Lower leg skin (tissue), 4 donors: ENCODE results near the gene DFFB. TPM values are rescaled to one million over a fixed set of nuclear protein-coding genes. Genes with fewer than 3 reads are reported as not detected.
A peak's percentile ranks its signal among the peaks of the same experiment; 100 is the strongest.
"Not testable (repeated sequence)": the region's sequence is repeated elsewhere in the genome, so short reads cannot be mapped to it uniquely, and the experiment has no call there.

Source experiments
- DNase-seq, 2 donors: peaks; one replicate each; pipeline ENCODE4 v3.0.0-alpha.2; 2019; ENCODE audit warnings: low spot score in 2 of 2
- H3K4me3 ChIP-seq: fragments of 200-600 bp; sonication (generic); 2 replicates; pipeline ENCODE4 v1.5.1; 2017; ENCODE audit warnings: mild to moderate bottlenecking, low read depth; ENCODE audit not compliant: poor library complexity, severe bottlenecking
- CTCF ChIP-seq, 3 donors: fragments of 450-650 bp; IDR thresholded peaks; one replicate each; pipeline ENCODE4 v1.5.1; 2016; ENCODE audit warnings: antibody characterized with exemption in 3 of 3, mild to moderate bottlenecking in 3 of 3, moderate library complexity in 2 of 3
- POLR2A ChIP-seq, 2 donors: fragments of 450-650 bp; IDR thresholded peaks; one replicate each; pipeline ENCODE4 v1.6.1; 2016 to 2017; ENCODE audit warnings: antibody characterized with exemption in 2 of 2, mild to moderate bottlenecking in 1 of 2, moderate library complexity in 1 of 2
- WGBS, 2 donors: methylation state at CpG; one replicate each; pipeline ENCODE4 v1.1.5; 2018; 5-methylcytosine and 5-hydroxymethylcytosine counted together
- intact Hi-C: fragments of 100-400 bp; cut with DNase I; formaldehyde crosslinking; loops from one replicate; pipeline ENCODE4 v1.15.0; 2023; ENCODE audit warnings: low total_unique reads
- total RNA-seq, 4 donors: library from RNA; depleted of rRNA; stranded (reverse); fragments of >200 nt; gene quantifications; one replicate each; pipeline ENCODE4 v1.1.0, GENCODE V29; 2016

The DFFB gene
- 10 to 100 TPM in 1 of 4 donors, 1 to 10 TPM in 3; 3.0 to 10.3 (median 6.8) TPM for total RNA-seq

DNA sequence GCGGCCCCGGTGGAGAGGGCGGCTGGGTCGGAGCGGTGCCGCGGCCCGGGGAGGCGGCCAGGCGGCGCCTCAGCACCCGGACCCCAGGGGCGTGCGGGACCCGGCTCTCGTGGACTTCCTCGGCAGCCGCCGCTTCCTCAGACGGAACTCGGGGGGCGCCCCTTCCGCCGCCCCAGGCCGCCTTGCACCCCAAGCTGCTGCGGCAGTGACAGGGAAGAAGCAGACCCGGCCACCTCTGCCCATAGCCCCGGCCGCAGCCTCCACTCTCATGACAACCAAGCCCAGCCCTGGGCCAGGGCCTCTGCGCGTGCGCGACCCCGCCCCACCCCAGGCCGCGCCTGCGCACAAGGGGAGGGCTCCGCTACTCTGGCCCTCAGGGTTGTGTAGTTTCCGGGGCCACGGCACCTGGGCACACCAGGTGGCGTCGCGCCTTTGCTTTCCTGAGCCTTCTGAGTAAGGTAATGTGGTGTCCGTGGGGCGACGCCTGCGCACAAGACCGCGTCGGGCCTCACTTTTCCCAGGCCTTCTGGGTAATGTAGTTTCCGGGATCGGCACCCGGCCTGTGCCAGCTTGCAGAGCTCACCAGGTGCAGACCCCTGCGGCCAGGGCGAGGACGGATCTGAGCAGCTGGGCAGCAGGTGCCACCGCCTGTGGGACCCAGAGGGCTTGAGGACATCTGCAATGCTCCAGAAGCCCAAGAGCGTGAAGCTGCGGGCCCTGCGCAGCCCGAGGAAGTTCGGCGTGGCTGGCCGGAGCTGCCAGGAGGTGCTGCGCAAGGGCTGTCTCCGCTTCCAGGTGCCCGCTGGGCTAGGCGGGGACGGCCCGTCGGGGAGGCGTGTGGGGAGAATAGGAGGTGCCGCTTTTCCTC is at the start of gene DFFB, which contains the start of gene CEP104:
Gene DFFB, plus strand, starts transcription at position 554 of the 868 bp plus-strand sequence. Its CDS starts 128 bp downstream, at position 682.
Gene CEP104, minus strand, starts transcription at position 289 of the 868 bp plus-strand sequence. CDS start 4,804 bp downstream, outside the sequence.
- DNase-seq, result peak; percentile 89 to 97
- intact Hi-C loops, result no loop called here

DNA sequence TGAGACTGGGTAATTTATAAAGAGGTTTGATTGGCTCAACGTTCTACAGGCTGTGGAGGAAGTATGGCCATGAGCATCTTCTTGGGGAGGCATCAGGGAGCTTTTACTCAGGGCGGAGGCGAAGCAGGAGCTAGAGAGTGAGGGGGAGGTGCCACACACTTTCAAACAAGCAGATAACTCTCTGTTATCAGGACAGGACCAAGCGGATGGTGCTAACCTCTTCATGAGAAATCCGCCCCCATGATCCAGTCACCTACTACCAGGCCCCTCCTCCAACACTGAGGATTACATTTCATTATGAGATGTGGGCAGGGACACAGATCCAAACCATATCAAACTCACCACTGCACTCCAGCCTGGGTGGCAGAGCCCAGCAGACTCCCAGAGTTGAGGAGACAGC is 49.5 kb upstream of the DFFB start:
- WGBS, 2 donors, result 71 to 84% methylated on average over 5 of the region's 5 CpGs
- intact Hi-C loops, result no loop called here
- no peak for TF ChIP-seq POLR2A (IDR thresholded peaks at IDR 0.05)
- no peak for TF ChIP-seq CTCF (IDR thresholded peaks at IDR 0.05)
- no peak overlapping the region for H3K4me3 ChIP-seq
- DNase-seq, result no peak

More for the DNA sequence above, at the start of gene DFFB, which contains the start of gene CEP104:
- WGBS, 2 donors, result 1 to 2% methylated on average over 35 to 49 of the region's 73 CpGs
- TF ChIP-seq POLR2A (IDR thresholded peaks at IDR 0.05) (no peak), CTCF (IDR thresholded peaks at IDR 0.05) (no peak)
- peak within 1 kb of the TSS; percentile 62 for H3K4me3 ChIP-seq

DNA sequence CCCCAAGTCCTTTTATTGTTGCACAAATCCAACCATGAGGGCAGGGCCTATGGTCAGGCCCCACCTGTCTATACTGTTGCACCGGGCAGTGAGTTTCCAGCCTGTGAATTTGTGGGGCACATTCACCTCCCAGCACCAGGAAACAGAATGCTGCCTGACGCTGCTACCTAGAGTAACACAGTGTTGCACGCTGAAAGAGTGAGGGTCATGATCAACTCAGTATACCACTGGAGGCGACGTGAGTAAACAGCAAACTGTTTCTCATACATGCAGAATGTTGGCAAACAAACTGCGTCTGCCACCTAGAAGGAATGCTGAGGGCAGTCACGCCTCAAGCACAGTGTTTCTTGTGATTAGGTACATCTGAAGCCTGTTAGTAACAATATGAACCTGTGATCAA is 47.6 kb upstream of the DFFB start:
- H3K4me3 ChIP-seq, result no peak overlapping the region
- DNase-seq, result no peak
- TF ChIP-seq CTCF (IDR thresholded peaks at IDR 0.05), result no peak
- no peak for TF ChIP-seq POLR2A (IDR thresholded peaks at IDR 0.05)
- 64 to 77% methylated on average over 7 of the region's 7 CpGs for WGBS, 2 donors
- intact Hi-C loops, result no loop called here

GRCh38 chr1:3810149-3810761 is 47.0 kb upstream of the DFFB start:
- intact Hi-C loops, DNase-seq, H3K4me3 ChIP-seq: not testable (repeated sequence)
- 72 to 86% methylated on average over 9 of the region's 9 CpGs for WGBS, 2 donors

GRCh38 chr1:3811595-3811911 is 45.7 kb upstream of the DFFB start:
- no peak for DNase-seq
- TF ChIP-seq POLR2A (IDR thresholded peaks at IDR 0.05), result no peak
- no peak for TF ChIP-seq CTCF (IDR thresholded peaks at IDR 0.05)
- no peak overlapping the region for H3K4me3 ChIP-seq
- intact Hi-C loops, result no loop called here
- 37 to 65% methylated on average over 2 of the region's 2 CpGs for WGBS, 2 donors

DNA sequence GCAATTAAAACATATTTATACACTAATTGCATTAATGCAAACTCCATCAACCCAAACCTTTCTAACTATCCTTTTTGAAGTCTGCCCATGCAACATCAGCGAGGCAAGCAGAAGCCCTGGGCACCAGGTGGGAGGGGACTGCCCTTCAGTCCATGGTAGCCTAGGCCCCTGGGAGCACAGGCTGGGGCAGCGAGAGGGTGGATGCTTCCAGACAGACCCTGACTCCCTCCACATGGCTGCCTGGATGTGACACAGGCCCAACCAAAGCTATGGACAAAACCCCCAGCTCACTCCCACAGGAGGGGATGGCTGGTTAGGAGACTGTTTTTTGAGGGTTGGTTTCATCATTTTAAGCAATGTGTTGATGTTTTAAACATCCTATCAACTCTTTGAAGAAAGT is 43.2 kb upstream of the DFFB start:
- WGBS, 2 donors, result 92 to 100% methylated on average over 2 of the region's 2 CpGs

More for the DNA sequence above, 43.2 kb upstream of the DFFB start:
- H3K4me3 ChIP-seq, result no peak overlapping the region
- DNase-seq, result no peak
- intact Hi-C loops, result no loop called here
- TF ChIP-seq CTCF (IDR thresholded peaks at IDR 0.05), result no peak
- TF ChIP-seq POLR2A (IDR thresholded peaks at IDR 0.05), result no peak
